ENCODE results near the gene TSFM.
"Not testable (repeated sequence)": the region's sequence is repeated elsewhere in the genome, so short reads cannot be mapped to it uniquely, and the experiment has no call there.

Gene TSFM

DNA sequence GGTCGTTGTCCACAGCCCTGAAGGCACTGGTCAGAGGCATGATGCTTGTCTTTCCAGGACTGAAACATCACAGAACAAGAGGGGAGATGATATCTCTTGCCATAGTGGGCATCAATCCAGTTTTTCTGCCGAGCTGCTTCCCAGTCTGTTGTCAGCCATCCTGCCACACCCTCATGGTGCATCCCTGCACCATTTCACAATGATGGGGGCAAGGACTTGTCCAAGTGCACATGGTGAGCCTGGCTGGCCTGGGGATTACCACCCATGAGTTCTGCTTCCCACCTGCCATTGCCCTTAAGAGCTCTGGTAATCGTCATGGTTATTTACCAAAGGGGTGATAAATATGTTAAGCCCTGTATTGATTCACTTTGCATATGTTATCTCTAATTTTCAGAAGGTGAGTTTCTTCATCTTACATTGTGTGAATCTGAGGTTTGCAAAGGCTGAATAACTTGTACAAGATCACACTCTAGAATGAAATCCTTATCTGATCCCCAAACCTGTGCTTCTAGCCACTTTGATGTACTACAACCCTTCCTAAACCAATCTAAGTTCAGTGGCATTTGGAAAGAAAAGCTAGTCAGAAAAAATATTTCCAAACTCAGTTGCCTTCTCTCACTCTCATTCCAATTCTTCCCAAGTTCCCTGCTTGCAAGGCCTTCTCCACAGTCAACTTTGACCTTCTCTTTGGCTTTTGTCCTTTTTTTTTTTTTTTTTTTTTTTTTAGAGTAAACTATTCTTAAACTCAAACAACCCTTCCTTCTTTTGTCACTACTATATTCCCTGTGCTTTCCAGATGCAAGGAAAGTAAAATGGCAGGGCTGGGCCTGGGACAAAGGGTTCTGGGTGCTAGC lies 33.6 kb downstream of the TSFM start:
- DNase-seq = no peak

DNA sequence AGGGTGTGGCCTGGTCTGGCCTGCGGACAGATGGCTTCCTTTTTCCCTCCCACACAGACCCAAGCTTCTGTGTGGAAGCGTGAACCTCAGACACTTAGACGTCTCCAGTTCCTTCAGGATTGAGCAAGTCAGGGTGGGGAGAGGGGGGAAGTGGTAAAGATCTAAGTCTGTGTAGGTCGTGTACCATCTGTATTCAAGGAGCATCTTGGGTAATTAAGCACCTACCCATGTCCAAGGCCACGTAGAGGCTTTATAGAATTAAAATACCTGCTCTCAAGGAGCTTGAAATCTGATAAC lies 34.2 kb downstream of the TSFM start:
- no peak for DNase-seq

DNA sequence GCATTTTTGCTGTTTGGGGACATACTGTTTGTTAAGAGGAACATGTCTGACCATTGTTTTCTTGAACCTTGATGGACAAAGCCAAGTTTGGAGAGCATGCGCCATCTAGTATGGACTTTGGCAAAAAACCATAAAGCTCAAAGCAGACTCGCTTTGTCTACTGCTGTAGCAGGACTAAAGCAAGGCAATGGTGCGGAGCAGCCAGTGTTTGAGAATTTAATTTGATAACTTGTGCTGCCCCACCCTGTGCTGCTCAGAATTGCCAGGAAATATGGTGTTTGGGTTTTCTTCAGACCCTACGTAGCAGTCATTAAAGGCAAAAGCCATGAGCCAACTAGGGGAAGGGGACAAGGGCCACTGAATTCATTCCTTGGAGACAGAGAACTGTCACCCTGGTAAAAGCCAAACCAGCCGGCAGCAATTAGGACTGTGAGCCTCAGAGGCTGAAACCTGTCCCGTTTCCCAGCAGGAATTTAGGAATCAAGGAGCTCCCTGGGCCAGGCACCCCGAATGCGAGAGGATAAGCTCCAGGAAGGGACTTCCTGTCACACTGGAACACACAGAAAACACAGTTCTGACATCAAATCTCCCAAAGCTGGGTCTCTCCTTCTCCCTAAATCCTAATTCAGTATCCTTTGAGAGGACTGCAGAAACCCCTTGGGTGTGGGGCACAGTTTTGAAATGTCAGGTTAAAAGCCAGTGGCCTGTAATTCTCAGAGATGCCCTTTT lies 34.8 kb downstream of the TSFM start:
- DNase-seq = no peak

DNA sequence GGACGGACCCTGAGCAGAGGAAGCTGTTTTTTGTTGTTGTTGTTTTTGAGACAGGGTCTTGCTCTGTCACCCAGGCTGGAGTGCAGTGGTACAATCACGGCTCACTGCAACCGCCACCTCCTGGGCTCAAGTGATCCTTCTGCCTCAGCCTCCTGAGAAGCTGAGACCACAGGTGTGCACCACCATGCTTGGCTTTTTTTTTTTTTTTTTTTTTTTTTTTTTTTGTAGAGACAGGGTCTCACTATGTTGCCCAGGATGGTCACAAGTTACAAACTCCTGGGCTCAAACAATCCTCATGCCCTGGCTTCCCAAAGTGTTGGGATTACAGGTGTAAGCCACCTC lies 35.4 kb downstream of the TSFM start:
- not testable (repeated sequence) for DNase-seq

DNA sequence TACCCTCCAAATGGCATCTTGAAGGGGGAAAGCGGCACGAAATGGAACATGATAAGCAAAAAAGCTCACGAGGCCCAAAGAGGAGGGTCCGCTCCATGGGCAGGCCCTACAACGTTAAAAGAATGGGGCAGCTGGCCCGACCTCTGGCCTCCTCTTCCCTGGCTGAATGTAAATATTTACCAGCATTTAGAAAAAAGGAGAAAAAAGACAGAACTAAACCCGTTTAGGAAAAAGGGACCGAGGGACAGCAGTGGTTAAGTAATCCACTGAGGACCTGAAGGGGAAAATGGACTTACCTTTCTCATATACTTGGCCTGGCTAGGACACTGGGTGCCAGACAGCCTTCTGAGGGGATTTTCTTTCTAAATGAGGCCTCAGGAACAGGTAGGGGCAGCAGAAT lies 37.5 kb downstream of the TSFM start:
- not testable (repeated sequence) for DNase-seq

DNA sequence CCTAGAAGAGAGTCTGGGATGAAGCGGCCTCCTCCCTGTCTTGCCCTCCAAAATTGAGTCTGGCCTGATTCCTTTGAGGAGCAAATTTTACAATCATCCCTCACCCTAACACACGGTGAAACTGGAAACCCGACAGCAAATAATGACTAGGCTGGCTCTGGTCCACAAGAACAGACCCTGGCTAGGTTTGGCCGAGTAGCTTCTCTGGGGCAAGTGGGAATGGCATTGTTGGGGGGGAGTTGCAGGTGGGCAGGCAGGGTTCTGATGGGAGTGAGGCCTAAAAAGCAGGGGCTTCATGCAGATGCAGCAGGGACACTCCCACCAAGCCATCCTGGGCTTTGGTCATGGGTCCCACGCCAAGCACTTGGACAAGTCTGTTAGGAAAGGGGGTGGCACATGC lies 38.4 kb downstream of the TSFM start:
- not testable (repeated sequence) for DNase-seq

DNA sequence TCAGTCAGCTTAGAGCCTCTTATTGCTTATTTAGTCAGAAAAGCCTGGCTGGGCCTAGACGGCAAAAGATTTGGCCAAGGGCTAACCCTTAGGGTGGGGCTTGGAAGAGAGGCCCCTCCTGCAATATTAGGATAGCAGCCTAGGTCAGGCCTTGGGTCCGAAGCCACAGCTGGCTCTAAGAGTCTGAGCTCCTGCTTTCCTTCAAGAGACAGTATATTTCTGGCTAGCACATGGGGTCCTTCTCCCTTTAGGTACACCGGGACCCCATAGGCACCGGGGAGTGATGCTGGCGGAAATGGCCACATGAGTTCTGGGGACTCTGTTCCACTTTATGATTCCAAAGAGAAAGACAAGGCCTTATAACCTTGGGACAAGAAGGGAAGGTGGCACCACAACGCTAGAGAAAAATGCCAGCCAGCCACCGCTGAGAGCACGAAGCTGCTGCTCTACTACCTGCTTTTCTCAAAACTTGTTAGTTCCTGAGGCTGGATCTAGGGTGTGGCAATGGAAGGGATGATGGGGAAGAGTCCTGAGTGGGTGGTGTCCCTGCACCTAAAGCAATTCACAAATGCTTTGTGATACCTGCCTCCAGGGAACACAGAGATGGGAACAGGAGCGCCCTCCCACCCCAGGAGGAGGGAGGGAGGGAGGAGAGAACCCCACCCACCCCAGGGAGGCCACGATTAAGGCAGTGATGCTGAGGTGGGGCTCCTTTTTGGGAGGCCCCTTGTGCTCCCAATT lies 39.1 kb downstream of the TSFM start:
- DNase-seq = no peak

DNA sequence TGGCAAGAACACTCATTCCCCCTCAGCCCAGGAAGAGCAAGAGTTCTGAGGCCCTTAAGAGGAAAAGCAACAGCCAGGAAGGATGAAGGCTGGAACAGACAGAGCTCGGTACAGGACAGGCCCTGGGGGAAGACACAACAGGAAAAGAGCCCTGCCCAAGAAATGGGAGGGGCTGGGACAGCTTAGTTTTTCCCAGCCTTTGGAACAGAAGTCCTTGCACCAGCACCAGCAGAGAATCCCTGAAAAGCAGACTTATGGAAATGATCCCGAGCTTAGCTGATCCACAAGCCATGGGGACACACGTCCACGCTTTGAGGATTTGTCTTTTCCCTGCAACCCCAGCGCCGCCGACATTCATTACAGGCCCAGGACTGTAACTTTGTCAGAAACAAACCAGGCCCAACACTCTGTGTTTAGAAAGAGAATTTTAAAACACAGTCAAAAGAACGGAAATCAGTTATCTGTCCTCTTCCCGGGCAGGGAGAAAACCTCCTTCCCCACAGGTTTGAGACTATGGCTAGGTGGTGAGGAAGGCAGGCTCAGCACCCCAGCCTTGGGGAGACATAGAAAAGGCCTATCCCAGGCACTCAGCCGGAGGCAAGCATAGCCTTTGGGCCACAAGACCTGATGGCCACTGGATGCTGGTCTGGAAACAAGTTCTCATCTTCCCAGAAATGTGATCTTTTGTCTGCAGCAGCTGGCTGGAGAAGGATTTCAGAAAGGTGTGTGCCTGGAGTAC lies 40.0 kb downstream of the TSFM start:
- DNase-seq = no peak

DNA sequence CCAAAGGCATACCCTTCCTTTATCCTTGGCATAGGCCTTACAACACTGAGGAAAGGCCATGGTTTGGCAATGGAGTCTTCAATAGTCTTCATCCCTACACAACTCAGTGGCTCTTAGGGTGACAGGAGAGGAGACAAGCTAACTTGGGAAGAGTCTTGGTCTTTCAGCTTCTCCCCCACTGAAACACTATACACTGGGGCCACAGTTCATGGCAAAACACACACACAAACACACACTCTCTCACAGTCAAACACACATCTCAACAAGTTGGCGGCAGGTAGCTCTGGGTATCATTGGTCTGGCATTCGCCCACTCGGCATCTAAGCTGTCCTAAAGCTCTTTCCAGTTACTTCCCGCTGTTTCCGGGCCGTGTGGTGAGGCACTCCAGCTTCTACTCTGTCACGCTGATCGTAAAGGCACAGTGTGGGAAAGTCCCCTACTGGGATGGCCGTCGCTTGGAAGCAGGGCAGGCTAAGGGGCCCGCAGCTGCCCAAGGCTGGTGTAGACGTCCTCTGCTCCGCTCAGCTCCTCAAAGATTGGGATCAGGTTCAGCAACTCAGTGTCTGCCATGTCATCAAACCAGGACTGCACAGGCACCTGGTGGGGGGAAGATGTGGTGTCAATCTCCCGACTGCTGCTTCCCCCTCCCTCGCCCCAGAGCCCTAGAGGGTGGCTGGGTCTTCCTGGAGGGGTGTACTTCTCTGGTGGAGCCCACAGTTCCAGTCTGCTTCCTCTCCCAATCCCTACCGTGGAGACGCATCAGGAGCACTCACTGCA lies 40.7 kb downstream of the TSFM start:
- DNase-seq = no peak

DNA sequence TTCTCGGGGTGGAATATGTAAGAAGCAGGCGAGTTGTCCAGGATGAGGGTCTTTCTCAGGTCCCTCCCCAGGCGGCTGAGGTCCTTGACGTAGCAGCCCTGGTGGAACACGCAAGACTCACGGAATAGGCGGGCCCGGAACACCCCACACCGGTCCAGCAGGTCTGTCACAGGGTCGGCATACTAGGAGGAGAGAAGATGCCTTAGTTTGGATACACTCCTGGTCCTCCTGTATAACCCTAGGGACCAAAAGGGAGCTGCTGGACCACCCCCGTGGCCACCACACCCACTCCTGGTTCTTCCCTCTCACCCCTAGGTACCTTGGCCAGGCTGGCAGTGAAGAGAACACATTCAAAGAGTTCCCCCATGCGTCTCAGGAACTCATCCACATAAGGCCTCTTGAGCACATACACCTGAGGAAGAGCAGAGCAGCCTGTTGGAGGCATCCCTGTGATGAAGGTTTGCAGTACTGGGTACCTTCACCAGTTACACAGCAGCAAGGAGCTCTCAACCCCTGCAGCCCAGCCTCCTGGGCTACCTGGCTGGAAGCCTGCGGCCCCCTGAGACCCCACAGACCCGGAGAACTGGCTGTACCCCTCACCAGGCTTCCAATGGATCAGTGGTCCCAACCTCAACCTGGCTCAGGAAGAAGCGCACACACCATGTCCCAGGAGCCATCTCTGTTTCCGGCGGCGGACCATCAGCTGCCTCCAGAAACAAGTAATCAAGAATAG lies 41.5 kb downstream of the TSFM start:
- no peak for DNase-seq

DNA sequence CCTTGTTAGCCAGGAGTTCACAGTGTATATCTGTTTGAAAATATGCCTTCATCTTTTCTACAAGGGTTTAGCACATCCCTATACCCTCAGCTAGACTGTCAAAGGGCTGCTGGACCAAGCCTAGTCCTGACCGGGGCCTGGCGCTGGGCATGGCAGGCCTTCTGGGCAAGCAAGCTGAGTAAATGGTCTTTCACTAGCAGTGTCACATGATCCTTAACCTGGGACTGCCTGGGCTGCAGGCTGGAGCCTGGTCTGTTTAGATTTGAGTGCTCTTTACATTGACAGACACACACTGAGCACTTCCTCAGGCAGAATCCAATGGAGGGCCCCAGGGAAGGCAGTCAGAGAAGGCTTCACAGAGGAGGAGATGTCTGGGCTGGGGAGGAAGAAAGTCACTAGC lies 42.9 kb downstream of the TSFM start:
- DNase-seq = no peak

DNA sequence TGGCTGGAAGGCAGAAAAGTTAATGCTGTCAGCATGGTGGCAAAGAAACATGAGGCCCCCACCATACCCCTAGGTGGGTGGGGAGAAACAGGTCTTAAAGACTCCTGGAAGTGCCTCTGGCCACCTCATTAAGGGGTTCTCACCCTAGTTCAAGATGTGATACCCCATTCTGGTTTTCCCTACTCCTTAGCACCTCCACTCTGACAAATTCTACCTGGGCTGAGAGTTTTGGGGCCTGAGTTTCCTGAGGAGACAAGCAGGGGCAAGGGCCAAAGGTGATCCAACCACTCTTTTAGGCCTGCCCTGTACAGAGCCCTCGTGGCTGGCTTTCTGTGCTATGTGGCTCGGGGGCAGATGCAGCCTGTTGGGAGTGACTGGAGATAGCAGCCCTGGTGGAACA lies 43.8 kb downstream of the TSFM start:
- DNase-seq = no peak

DNA sequence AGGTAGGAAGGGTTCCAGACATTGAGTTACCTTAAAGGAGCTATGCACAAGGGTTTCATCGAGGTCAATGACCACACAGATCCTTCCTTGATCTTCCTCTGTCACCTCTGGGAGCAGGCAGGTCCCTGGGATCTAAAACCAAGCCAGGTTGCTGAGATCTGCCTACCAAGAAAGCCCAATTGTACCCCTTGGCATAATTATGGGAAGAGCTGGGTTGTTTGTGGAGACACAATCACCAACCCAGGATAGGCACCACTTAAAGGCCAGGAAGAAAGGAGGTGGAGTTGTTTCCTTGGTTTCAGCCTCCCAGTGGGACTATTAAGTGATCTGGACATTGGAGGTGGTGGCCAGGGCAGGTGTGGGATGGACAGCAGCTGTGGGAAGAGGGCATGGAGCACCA lies 44.4 kb downstream of the TSFM start:
- DNase-seq = no peak

DNA sequence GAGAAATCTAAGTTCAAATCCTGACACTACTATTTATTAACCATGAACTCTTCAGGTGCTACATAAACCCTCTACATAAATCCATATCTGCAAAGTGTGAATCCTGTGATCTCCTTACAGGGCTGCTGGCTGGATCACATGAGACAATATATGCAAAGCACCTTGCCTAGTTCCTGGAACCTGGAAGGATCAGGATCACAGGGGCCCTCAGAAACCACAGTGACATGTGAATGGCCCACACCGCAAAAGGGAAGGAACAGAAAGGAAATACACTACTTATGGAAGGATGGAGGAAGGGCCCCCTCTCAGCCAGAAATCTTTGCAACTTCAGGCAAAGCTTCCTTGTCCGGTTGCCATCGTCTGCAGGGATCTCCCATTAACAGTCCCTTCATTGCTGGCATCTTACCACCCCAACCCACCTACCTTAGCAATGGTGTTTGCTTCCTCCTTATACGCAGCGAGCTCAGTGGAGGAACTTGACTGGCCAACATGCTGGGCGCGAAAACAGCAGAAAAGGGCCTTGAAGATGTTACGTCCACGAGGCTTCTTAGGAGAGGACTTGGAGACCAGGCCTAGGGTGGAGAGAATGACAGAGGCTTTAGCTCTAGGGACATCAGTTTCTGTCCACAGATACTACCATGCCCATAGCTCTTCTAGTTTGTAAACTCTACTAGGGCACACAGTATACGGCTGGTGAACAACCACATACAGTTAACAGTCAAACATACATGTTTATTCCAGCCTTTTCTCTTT lies 46.6 kb downstream of the TSFM start:
- DNase-seq = no peak

DNA sequence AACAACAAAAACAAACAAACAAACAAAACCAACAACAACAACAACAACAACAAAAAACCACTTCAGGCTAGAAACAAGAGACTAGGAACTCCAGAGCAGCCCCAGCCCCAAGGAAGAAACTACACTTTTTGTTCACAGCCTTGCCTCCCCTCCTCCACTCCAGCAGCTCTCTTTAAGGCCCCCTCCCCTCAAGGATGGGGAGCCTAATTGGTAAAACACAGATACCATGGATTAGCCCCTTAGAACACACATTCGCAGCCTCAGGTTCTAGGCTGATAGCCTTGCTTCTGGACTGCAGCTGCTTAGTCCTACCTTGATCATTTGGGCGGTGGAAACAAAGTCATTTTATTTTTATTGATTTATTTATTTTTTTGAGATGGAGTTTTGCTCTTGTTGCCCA lies 47.8 kb downstream of the TSFM start:
- DNase-seq = no peak

DNA sequence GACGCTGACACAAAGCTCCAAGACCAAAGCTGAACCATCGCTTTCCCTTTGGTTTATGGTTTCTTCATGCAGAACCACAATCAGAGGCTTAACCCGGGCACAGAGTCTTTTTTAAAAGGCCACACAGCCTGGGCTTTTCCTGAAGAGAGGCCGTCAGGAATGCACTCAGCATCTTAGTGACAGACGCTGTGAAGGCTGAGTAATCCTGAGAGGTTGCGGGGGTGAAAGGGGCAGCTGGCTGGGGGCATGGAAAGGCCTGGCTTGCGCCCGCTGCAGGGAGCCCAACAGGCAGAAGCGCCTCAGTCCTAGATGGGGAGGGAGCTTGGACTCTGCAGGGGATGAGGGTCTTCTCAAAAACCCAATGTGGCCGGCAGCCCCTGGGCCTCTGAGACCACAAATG lies 50.4 kb downstream of the TSFM start:
- no peak for DNase-seq

DNA sequence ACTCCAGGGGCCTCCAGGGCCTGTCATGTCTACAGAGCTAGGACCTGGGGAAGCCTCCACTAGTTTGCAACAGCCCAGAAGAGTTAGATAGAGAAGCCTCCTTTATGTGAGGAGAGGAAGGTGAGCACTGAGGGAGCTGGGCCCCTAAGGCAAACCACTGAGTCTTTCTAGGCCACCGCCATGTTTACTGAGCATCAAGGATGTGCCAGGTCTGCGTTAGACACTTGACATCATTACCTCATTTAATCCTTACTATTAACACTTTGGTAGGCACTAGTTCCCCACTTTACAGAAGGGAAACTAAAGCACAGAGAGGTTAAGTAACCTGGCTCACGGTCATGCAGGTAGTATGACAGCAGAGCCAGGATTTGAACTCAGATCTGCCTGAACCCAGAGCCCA lies 51.1 kb downstream of the TSFM start:
- DNase-seq = no peak

DNA sequence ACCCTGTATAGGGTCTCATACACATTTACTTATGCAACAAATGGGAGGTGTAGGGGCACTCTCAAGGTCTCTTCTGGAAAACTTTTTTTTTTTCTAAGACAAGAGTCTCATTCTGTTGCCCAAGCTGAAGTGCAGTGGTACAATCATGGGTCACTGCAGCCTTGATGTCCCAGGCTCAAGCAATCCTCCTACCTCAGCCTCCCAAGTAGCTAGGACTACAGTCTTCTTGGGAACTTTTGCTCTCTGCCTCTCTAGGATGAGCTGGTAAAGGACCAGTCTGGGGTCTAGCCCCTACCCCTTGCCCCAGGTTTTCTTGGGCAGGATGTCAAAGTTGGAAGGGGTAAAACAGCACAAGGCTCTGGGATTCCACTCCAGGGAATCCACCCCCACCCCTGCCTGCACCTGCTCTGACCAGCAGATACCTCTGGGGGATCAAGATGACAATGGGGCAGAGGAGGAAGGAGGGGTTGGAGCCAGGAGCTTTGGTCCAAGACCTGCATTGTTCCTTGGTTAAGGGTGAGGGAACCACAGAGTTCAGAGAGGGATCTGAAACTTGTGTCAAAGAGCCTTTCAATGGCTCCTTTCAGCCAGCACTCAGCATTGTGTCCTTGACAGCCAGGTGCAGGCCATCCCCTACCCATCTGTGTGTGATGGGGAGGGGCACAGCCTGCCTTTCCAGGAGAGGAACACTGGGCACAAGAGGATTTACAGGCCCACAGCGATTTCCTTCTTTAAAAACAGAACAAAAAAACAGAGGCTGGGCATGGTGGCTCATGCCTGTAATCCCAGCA lies 51.7 kb downstream of the TSFM start:
- DNase-seq = no peak

DNA sequence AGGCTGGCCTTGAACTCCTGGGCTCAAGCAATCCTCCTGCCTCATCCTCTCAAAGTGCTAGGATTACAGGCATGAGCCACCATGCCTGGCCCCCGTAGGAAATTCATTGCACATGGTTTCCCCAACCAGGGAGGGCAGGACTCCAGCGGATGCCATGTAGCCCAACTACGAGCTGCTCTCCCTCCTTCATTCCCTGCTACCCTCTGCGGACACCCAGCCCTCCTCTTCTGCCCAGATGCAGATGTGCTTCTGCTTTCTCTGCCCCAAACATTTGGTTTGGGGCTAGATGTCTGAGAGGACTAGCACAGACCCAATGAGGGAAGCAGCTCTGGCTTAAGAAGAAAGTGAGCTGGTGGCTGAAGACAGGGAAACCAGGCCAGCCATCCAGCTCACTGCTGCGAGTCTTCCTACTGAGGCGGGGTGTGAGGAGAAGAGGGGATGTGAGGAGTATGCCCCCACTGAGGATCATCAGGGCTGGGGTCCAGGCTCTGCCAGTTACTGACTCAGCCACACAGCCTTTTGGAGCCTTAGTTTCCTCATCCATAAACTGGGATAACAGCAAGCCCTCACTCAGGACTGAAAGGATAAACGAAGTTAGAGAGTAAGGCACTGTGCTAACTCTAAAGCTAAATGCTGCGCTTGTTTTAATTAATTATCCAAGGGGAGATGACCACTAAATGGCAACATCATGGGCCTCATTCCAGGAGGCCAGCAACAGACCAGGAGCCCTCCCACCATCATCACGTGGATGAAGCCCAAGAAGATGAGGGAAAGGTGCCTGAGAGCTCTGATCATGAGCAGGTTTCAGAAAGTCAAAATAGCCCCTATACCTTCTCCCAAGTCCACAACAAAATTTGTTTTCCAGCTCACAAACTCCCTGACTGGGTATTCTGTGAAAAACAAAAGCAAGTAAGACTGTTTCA lies 53.0 kb downstream of the TSFM start:
- no peak for DNase-seq
